ENCODE results near the gene ZBTB11. TPM values are rescaled to one million over a fixed set of nuclear protein-coding genes. Genes with fewer than 3 reads are reported as not detected.
A peak's percentile ranks its signal among the peaks of the same experiment; 100 is the strongest.

Gene ZBTB11
- total and polyA plus RNA-seq, 9 of the 15 experiments (the other 6 are each of a cell fraction or from before 2014, with no cell fraction given) = 6.2 to 31.9 (median 21.4) TPM

DNA sequence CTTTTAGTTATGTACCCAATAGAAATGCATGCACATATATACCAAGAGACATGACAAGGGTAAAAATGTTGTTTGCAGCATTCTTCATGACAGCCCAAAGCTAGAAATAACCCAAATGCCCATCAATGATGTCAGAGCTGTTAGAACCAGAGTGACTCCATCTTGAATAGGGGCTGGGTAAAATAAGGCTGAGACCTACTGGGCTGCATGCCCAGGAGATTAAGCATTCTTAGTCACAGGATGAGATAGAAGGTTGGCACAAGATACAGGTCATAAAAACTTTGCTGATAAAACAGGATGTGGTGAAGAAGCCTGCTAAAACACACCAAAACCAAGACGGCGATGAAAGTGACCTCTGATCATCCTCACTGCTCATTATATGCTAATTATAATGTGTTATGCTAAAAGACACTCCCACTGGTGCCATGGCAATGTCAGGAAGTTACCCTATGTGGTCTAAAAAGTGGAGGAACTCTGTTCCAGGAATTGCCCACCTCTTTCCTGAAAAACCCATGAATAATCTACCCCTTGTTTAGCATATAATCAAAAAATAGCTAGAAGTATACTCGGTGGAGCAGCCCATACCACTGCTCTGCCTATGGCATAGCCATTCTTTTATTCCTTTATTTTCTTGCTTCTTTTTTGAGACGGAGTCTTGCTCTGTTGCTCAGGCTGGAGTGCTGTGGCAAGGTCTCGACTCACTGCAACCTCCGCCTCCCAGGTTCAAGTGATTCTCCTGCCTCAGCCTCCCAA, 32.9 kb downstream of the ZBTB11 start (continued):
- TF ChIP-seq, protein P1, sequence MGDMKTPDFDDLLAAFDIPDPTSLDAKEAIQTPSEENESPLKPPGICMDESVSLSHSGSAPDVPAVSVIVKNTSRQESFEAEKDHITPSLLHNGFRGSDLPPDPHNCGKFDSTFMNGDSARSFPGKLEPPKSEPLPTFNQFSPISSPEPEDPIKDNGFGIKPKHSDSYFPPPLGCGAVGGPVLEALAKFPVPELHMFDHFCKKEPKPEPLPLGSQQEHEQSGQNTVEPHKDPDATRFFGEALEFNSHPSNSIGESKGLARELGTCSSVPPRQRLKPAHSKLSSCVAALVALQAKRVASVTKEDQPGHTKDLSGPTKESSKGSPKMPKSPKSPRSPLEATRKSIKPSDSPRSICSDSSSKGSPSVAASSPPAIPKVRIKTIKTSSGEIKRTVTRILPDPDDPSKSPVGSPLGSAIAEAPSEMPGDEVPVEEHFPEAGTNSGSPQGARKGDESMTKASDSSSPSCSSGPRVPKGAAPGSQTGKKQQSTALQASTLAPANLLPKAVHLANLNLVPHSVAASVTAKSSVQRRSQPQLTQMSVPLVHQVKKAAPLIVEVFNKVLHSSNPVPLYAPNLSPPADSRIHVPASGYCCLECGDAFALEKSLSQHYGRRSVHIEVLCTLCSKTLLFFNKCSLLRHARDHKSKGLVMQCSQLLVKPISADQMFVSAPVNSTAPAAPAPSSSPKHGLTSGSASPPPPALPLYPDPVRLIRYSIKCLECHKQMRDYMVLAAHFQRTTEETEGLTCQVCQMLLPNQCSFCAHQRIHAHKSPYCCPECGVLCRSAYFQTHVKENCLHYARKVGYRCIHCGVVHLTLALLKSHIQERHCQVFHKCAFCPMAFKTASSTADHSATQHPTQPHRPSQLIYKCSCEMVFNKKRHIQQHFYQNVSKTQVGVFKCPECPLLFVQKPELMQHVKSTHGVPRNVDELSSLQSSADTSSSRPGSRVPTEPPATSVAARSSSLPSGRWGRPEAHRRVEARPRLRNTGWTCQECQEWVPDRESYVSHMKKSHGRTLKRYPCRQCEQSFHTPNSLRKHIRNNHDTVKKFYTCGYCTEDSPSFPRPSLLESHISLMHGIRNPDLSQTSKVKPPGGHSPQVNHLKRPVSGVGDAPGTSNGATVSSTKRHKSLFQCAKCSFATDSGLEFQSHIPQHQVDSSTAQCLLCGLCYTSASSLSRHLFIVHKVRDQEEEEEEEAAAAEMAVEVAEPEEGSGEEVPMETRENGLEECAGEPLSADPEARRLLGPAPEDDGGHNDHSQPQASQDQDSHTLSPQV (IDR thresholded peaks at IDR 0.05) = peak; percentile 100
- TF ChIP-seq ZNF717 (CRISPR knock-in tag; IDR thresholded peaks at IDR 0.05) (peak; percentile 87; the same call in 1 of the 2 replicates), TEAD2 (tag; IDR thresholded peaks at IDR 0.05) (peak; percentile 95), ZNF695 (CRISPR knock-in tag; IDR thresholded peaks at IDR 0.05) (peak; percentile 97), JUND (IDR thresholded peaks at IDR 0.05; ENCODE audit: borderline replicate concordance, low read depth, low read length) (no peak), JUND (tag; IDR thresholded peaks at IDR 0.05; ENCODE audit: borderline replicate concordance, low read depth, low read length) (peak; percentile 85; the same call in 2 of the 3 replicates), ZNF584 (CRISPR knock-in tag; IDR thresholded peaks at IDR 0.05; ENCODE audit: low read depth) (peak; percentile 100), ZNF583 (CRISPR knock-in tag; IDR thresholded peaks at IDR 0.05) (peak; percentile 99), SMAD3 (CRISPR knock-in tag; conservative IDR thresholded peaks at IDR 0.05) (peak; percentile 99), ZNF212 (CRISPR knock-in tag; IDR thresholded peaks at IDR 0.05) (peak; percentile 99)
- TF ChIP-seq, protein P2, sequence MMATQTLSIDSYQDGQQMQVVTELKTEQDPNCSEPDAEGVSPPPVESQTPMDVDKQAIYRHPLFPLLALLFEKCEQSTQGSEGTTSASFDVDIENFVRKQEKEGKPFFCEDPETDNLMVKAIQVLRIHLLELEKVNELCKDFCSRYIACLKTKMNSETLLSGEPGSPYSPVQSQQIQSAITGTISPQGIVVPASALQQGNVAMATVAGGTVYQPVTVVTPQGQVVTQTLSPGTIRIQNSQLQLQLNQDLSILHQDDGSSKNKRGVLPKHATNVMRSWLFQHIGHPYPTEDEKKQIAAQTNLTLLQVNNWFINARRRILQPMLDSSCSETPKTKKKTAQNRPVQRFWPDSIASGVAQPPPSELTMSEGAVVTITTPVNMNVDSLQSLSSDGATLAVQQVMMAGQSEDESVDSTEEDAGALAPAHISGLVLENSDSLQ (IDR thresholded peaks at IDR 0.05) = 0 out of 2 replicates have a peak, but pooled peaks have one; percentile 12
- TF ChIP-seq, protein P3, sequence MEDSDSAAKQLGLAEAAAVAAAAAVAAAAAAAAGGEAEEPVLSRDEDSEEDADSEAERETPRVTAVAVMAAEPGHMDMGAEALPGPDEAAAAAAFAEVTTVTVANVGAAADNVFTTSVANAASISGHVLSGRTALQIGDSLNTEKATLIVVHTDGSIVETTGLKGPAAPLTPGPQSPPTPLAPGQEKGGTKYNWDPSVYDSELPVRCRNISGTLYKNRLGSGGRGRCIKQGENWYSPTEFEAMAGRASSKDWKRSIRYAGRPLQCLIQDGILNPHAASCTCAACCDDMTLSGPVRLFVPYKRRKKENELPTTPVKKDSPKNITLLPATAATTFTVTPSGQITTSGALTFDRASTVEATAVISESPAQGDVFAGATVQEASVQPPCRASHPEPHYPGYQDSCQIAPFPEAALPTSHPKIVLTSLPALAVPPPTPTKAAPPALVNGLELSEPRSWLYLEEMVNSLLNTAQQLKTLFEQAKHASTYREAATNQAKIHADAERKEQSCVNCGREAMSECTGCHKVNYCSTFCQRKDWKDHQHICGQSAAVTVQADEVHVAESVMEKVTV (CRISPR knock-in tag; IDR thresholded peaks at IDR 0.05) = peak; percentile 97
- TF ChIP-seq, protein P4, sequence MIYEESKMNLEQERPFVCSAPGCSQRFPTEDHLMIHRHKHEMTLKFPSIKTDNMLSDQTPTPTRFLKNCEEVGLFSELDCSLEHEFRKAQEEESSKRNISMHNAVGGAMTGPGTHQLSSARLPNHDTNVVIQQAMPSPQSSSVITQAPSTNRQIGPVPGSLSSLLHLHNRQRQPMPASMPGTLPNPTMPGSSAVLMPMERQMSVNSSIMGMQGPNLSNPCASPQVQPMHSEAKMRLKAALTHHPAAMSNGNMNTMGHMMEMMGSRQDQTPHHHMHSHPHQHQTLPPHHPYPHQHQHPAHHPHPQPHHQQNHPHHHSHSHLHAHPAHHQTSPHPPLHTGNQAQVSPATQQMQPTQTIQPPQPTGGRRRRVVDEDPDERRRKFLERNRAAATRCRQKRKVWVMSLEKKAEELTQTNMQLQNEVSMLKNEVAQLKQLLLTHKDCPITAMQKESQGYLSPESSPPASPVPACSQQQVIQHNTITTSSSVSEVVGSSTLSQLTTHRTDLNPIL (CRISPR knock-in tag; IDR thresholded peaks at IDR 0.05) = peak; percentile 99
- TF ChIP-seq, protein P5, sequence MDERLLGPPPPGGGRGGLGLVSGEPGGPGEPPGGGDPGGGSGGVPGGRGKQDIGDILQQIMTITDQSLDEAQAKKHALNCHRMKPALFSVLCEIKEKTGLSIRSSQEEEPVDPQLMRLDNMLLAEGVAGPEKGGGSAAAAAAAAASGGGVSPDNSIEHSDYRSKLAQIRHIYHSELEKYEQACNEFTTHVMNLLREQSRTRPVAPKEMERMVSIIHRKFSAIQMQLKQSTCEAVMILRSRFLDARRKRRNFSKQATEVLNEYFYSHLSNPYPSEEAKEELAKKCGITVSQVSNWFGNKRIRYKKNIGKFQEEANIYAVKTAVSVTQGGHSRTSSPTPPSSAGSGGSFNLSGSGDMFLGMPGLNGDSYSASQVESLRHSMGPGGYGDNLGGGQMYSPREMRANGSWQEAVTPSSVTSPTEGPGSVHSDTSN (CRISPR knock-in tag; IDR thresholded peaks at IDR 0.05; ENCODE audit: low read depth) = no peak
- TF ChIP-seq, protein P5 (tag; conservative IDR thresholded peaks at IDR 0.05; ENCODE audit: low read depth) = peak; percentile 79

Measured in K562 (cell line).